Mesodermal cell (in vitro differentiated cells): ENCODE measurements around the gene RGS6.

Experiments
- H3K27ac ChIP-seq: 2 replicates; pipeline ENCODE4 v1.7.0; 2013; ENCODE audit warnings: mild to moderate bottlenecking, low read depth, low read length, moderate library complexity; ENCODE audit not compliant: severe bottlenecking
- H3K36me3 ChIP-seq: 2 replicates; pipeline ENCODE4 v1.7.1; 2013; ENCODE audit warnings: mild to moderate bottlenecking, low read length, moderate library complexity; ENCODE audit not compliant: control insufficient read depth, insufficient read depth
- H3K4me1 ChIP-seq: one replicate; pipeline ENCODE4 v1.7.1; 2013; ENCODE audit warnings: mild to moderate bottlenecking, low read length; ENCODE audit not compliant: insufficient read depth, control insufficient read depth, poor library complexity, severe bottlenecking
- H3K4me3 ChIP-seq: 2 replicates; pipeline ENCODE4 v1.7.0; 2013; ENCODE audit warnings: low read length, control low read depth, mild to moderate bottlenecking; ENCODE audit not compliant: insufficient read depth, poor library complexity, severe bottlenecking; ENCODE audit errors: extremely low read depth
- H3K9me3 ChIP-seq: 2 replicates; pipeline ENCODE4 v1.7.1; 2013; ENCODE audit warnings: mild to moderate bottlenecking, low read length, moderate library complexity; ENCODE audit not compliant: control insufficient read depth
- WGBS, 2 experiments: methylation state at CpG; one replicate each; pipeline ENCODE4 v1.1.5; 2013; ENCODE audit warnings: missing lambda C conversion rate in 2 of 2; ENCODE audit not compliant: insufficient coverage in 2 of 2; 5-methylcytosine and 5-hydroxymethylcytosine counted together

The RGS6 gene

DNA sequence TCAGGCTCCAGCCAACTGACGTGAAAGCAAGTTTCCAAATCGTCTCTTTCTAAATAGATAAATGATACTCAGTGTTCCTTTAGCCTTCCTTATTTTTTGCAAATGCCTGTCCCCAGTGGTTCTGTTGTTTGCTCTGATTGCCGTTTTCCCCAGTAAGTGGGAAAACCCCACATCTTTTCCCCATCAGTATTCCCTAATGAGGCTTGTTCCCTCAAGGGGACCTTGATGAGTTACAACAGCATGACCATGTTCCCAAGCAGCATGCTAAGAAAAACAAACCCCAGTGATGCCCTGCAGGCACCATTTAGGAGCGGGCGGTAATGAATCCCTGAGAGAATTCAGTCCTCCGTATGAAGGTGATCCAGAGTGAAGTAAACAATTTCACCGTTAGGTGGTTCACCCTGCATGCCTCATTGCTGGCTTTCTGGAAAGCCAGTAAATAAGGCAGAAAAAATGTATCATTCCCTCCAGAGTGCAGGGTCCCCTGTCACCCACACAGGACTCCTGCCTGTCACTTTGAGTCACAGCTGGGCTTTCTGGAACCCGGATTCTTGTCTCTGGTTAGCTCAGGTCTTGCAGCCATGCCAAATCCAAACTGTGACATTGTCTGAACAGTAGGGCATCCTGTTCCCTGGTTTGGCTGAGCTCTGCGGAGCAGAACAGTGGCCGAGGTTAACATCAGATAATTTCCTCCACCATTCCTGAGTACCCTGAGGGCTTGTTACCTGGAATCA lies 222.6 kb downstream of the RGS6 start:
- no peak overlapping the region for H3K4me3 ChIP-seq
- 90 to 93% methylated on average over 9 to 10 of the region's 10 CpGs for WGBS, 2 experiments
- no peak overlapping the region for H3K27ac ChIP-seq
- H3K36me3 ChIP-seq: no peaks in the 10 kb centered on the region
- no peaks in the 10 kb centered on the region for H3K9me3 ChIP-seq
- no peaks in the 10 kb centered on the region for H3K4me1 ChIP-seq

DNA sequence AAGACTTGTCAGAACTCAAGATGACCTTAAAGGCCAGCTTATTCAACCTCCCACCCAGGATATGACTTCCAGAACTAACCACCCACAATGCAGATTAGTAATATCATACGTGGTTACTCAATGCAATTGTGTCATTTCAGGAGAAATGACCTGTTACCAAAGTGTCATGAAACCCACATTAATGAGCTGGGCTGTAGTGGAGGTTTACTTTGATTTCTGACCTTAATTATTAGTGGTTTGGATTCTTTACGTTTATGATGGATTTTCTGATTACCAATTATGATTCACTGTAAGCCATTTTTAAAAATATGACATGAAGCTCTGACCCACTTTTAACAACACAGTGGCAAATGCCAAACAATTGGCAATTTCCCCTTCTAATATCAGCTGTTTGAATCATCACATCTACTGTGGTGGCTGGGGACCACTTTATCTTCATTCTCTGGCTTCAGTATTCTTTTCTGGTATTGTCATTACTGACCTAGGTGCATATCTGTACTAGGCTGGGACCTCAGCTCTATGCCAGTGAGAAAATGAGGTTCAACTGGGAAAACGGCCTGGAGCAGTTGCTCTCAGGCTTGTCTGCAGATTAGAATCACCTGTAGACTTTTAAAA lies 223.3 kb downstream of the RGS6 start:
- WGBS, 2 experiments: 60 to 80% methylated on average over 1 of the region's 3 CpGs
- H3K4me3 ChIP-seq: no peak overlapping the region
- H3K36me3 ChIP-seq: no peaks in the 10 kb centered on the region
- no peak overlapping the region for H3K27ac ChIP-seq
- no peaks in the 10 kb centered on the region for H3K9me3 ChIP-seq
- no peaks in the 10 kb centered on the region for H3K4me1 ChIP-seq

- Histone ChIP-seq H3K27ac (no peak overlapping the region), H3K9me3 (no peaks in the 10 kb centered on the region), H3K4me3 (no peak overlapping the region), H3K4me1 (peaks cover 4% of the 10 kb centered on the region), H3K36me3 (no peaks in the 10 kb centered on the region)
- WGBS, 2 experiments: 91 to 92% methylated on average over 4 to 5 of the region's 9 CpGs
These were observed 232.4 kb downstream of the RGS6 start for GRCh38 chr14:72164420-72165228.

- Histone ChIP-seq H3K36me3 (no peaks in the 10 kb centered on the region), H3K4me3 (no peak overlapping the region), H3K4me1 (peaks cover 4% of the 10 kb centered on the region), H3K9me3 (no peaks in the 10 kb centered on the region), H3K27ac (no peak overlapping the region)
- WGBS, 2 experiments: 98 to 100% methylated on average over 2 to 4 of the region's 8 CpGs
These were observed 233.0 kb downstream of the RGS6 start for GRCh38 chr14:72165229-72165698.

- 100% methylated on average over 1 of the region's 3 CpGs; no CpG with 5 or more reads in 1 of the 2 experiments for WGBS, 2 experiments
- Histone ChIP-seq H3K4me1 (peaks cover under 1% of the 10 kb centered on the region), H3K9me3 (no peaks in the 10 kb centered on the region), H3K4me3 (no peak overlapping the region), H3K27ac (no peak overlapping the region), H3K36me3 (no peaks in the 10 kb centered on the region)
These were observed 237.3 kb downstream of the RGS6 start for GRCh38 chr14:72169521-72169920.

GRCh38 chr14:72172049-72172448 lies 239.8 kb downstream of the RGS6 start:
- 100% methylated on average over 3 of the region's 5 CpGs; no CpG with 5 or more reads in 1 of the 2 experiments for WGBS, 2 experiments
- no peaks in the 10 kb centered on the region for H3K9me3 ChIP-seq
- no peaks in the 10 kb centered on the region for H3K4me1 ChIP-seq
- no peak overlapping the region for H3K4me3 ChIP-seq
- no peaks in the 10 kb centered on the region for H3K36me3 ChIP-seq
- no peak overlapping the region for H3K27ac ChIP-seq

GRCh38 chr14:72172597-72172996 lies 240.4 kb downstream of the RGS6 start:
- 82 to 85% methylated on average over 3 of the region's 3 CpGs for WGBS, 2 experiments
- H3K36me3 ChIP-seq: no peaks in the 10 kb centered on the region
- no peaks in the 10 kb centered on the region for H3K4me1 ChIP-seq
- H3K27ac ChIP-seq: no peak overlapping the region
- no peak overlapping the region for H3K4me3 ChIP-seq
- H3K9me3 ChIP-seq: no peaks in the 10 kb centered on the region

GRCh38 chr14:72173038-72173720 lies 240.9 kb downstream of the RGS6 start:
- Histone ChIP-seq H3K4me1 (no peaks in the 10 kb centered on the region), H3K9me3 (no peaks in the 10 kb centered on the region), H3K36me3 (no peaks in the 10 kb centered on the region), H3K4me3 (no peak overlapping the region), H3K27ac (no peak overlapping the region)
- 82 to 83% methylated on average over 8 to 11 of the region's 11 CpGs for WGBS, 2 experiments

DNA sequence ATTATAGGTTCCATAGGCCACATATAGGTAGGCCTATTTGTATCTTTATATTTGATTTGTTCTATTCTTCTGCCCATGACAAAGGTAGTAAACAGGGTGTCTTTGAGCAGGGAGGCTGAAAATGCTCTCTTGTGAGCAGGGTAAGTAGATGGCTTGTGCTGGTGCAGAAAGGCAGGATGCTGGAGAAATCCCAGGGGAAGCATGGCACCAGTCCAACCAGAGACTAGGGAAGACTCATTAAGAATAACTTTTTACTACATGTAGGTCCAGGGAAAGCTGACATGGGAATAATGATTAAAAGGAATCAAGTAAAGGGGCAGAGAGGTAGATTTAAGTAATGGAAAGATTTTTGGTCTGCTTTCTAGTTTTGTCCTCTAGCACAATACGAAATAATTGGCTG lies 245.0 kb downstream of the RGS6 start:
- H3K4me3 ChIP-seq: no peak overlapping the region
- no peaks in the 10 kb centered on the region for H3K4me1 ChIP-seq
- no peaks in the 10 kb centered on the region for H3K36me3 ChIP-seq
- no peak overlapping the region for H3K27ac ChIP-seq
- no CpG with 5 or more reads among the region's 1 CpG for WGBS, 2 experiments
- no peaks in the 10 kb centered on the region for H3K9me3 ChIP-seq

DNA sequence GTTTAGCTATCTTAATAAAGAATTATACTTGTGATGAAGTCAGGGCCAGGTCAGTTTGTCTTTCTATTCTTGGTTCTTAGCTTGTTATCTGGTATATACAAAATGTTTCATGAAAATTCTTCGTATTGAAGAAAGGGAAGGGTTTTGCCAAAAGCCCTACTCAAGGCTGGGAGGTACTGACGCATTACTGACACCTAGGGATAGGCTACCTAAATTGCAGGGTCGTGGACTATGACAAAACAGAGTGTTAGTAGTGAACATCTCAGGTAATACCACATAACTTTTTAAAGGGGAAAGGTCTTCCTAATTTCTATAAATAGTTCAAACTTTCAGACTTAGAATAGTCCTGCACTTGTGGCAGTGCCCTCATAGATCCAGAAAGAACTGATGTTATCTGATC lies 246.3 kb downstream of the RGS6 start:
- no peaks in the 10 kb centered on the region for H3K36me3 ChIP-seq
- no peaks in the 10 kb centered on the region for H3K9me3 ChIP-seq
- no peaks in the 10 kb centered on the region for H3K4me1 ChIP-seq
- no peak overlapping the region for H3K27ac ChIP-seq
- no peak overlapping the region for H3K4me3 ChIP-seq
- WGBS, 2 experiments: 48 to 78% methylated on average over 1 to 2 of the region's 3 CpGs
